Panc1 (cell line): ENCODE data around the gene PCBP4. TPM values are rescaled to one million over a fixed set of nuclear protein-coding genes. Genes with fewer than 3 reads are reported as not detected.

Experiments used
- ATAC-seq: fragments of 200-7000 bp; cut with Tn5 transposase; 2 replicates; pipeline ENCODE4 v1.9.1; 2020; ENCODE audit warnings: mild to moderate bottlenecking, moderate library complexity
- BruUV-seq: library from RNA; stranded (reverse); fragments of 400-500 nt; replicated peaks from 2 replicates; lab custom pipeline; 2021; lab: Mats Ljungman, UMichigan
- CTCF ChIA-PET: fragments of 300-600 bp; sonication (Branson Sonifier 250); formaldehyde crosslinking; loops from one replicate; lab custom pipeline; 2022; ENCODE audit warnings: antibody characterized with exemption; lab: Charles Lee
- POLR2A ChIA-PET: fragments of 300-600 bp; sonication (Branson Sonifier 250); formaldehyde crosslinking; loops from one replicate; lab custom pipeline; 2022; ENCODE audit warnings: antibody characterized with exemption; lab: Charles Lee
- DNase-seq: peaks from one replicate; pipeline ENCODE4 v3.0.0-alpha.2; 2010; ENCODE audit warnings: low read depth, low spot score
- H3K27ac ChIP-seq: 2 replicates; pipeline ENCODE4 v1.5.1; 2011; ENCODE audit warnings: mild to moderate bottlenecking, low read length, inconsistent platforms
- H3K27me3 ChIP-seq: fragments of 200-500 bp; sonication (Bioruptor generic); 2 replicates; pipeline ENCODE4 v1.6.0; 2014; ENCODE audit warnings: low read length, inconsistent platforms; ENCODE audit not compliant: control insufficient read depth, insufficient read depth
- H3K36me3 ChIP-seq: fragments of 200-500 bp; sonication (Bioruptor generic); 2 replicates; pipeline ENCODE4 v1.5.1; 2014; ENCODE audit warnings: inconsistent platforms, mild to moderate bottlenecking, low read length, moderate library complexity; ENCODE audit not compliant: control insufficient read depth, insufficient read depth
- H3K4me1 ChIP-seq: 2 replicates; pipeline ENCODE4 v1.5.1; 2011; ENCODE audit warnings: inconsistent platforms, mild to moderate bottlenecking, low read length, moderate library complexity; ENCODE audit not compliant: control insufficient read depth, insufficient read depth
- H3K4me3 ChIP-seq, 2 experiments: 2 replicates each; pipeline ENCODE4 v1.5.1; 2011 to 2012; ENCODE audit warnings: low read depth in 2 of 2, low read length in 2 of 2, mild to moderate bottlenecking in 2 of 2, inconsistent platforms in 1 of 2, moderate library complexity in 1 of 2
- H3K9me3 ChIP-seq: fragments of 200-500 bp; sonication (Bioruptor generic); 2 replicates; pipeline ENCODE4 v1.5.1; 2014; ENCODE audit warnings: low read depth, mild to moderate bottlenecking, inconsistent platforms, low read length, moderate library complexity; ENCODE audit not compliant: control insufficient read depth, insufficient read depth
- CTCF ChIP-seq: fragments of 450-650 bp; IDR thresholded peaks from 2 replicates; pipeline ENCODE4 v1.5.1; 2017; ENCODE audit warnings: mild to moderate bottlenecking
- POLR2AphosphoS5 ChIP-seq: IDR thresholded peaks from 2 replicates; pipeline ENCODE4 v1.6.1; 2012; ENCODE audit warnings: mild to moderate bottlenecking, low read depth, low read length, moderate library complexity
- REST ChIP-seq, 2 experiments: IDR thresholded peaks; 2 replicates each; pipeline ENCODE4 v1.6.1; 2011 to 2012; ENCODE audit warnings: low read depth in 2 of 2, control low read depth in 1 of 2, low read length in 1 of 2, mild to moderate bottlenecking in 1 of 2, moderate library complexity in 1 of 2; ENCODE audit not compliant: insufficient read depth in 1 of 2
- SIN3A ChIP-seq: IDR thresholded peaks from 2 replicates; pipeline ENCODE4 v1.6.1; 2012; ENCODE audit warnings: low read depth, mild to moderate bottlenecking, low read length, moderate library complexity, borderline replicate concordance; ENCODE audit not compliant: insufficient read depth
- TCF7L2 ChIP-seq: IDR thresholded peaks from 2 replicates; pipeline ENCODE4 v1.6.1; 2011; ENCODE audit warnings: mild to moderate bottlenecking, low read depth, low read length, inconsistent platforms
- in situ Hi-C: cut with HindIII; loops from 2 replicates; pipeline ENCODE4 v1.10.0; 2016; ENCODE audit warnings: low sequenced_read_pairs, low pct_unique_long_range_greater_than_20kb
- intact Hi-C: fragments of 100-400 bp; cut with micrococcal nuclease; formaldehyde crosslinking; loops from one replicate; pipeline ENCODE4 v1.10.0; 2022; ENCODE audit not compliant: unreplicated experiment
- total RNA-seq: library from RNA; stranded (reverse); gene quantifications from one replicate; pipeline ENCODE4 v1.2.1, GENCODE V29; 2021; ENCODE audit not compliant: unreplicated experiment

PCBP4 gene
- total RNA-seq, 1 experiment from 2014 or later, result 58.0 TPM

- TF ChIP-seq REST (IDR thresholded peaks at IDR 0.05; ENCODE audit: insufficient read depth in 1 of 2, low read depth in 2 of 2, low read length in 1 of 2) (no peak), SIN3A (no peak), TCF7L2 (no peak), CTCF (no peak), POLR2AphosphoS5 (no peak)
- intact Hi-C loops (no loop called here), in situ Hi-C loops (no loop called here)
Measured at GRCh38 chr3:52015438-52016228, 48.4 kb upstream of the PCBP4 start.

DNA sequence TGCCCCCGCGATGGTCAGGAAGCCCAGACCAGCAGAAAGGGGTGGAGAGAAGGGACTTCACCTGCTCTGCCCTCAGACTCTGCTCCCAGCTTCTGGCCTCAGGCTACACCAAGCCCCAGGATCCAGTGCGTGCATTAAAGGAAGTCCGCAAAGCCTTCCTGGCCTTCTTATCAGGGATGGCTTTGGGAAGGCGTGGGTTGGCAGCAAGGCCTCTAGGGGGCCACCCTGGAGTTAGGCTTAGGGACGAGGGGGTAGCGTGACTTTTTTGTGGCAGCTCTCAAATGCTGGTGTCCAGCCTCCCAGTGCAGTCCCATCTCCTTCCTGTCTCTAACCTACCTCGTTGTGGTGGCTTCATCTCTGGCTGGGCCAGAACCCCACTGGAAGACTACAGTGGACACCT, 47.4 kb upstream of the PCBP4 start:
- no peaks in the 10 kb centered on the region for H3K4me1 ChIP-seq
- in situ Hi-C loops, result no loop called here
- intact Hi-C loops, result no loop called here
- ChIA-PET POLR2A (no interaction called here), CTCF (interaction anchor here (1.1 kb wide), 1 partner anchor 26 kb away, joined by 3 read pairs; no protein-coding TSS in a partner anchor)
- no peak overlapping the region for H3K27ac ChIP-seq
- TF ChIP-seq TCF7L2, result no peak
- TF ChIP-seq REST (IDR thresholded peaks at IDR 0.05; ENCODE audit: insufficient read depth in 1 of 2, low read depth in 2 of 2, low read length in 1 of 2), result no peak
- TF ChIP-seq CTCF, result no peak
- no peak for TF ChIP-seq POLR2AphosphoS5
- TF ChIP-seq SIN3A, result no peak
- H3K4me3 ChIP-seq, result no peak overlapping the region
- no peaks in the 10 kb centered on the region for H3K27me3 ChIP-seq
- ATAC-seq (no peak), DNase-seq (no peak)
- no peaks in the 10 kb centered on the region for H3K36me3 ChIP-seq
- H3K9me3 ChIP-seq, result no peaks in the 10 kb centered on the region
- BruUV-seq, result no TSS peak

More at GRCh38 chr3:52015438-52016228, 48.4 kb upstream of the PCBP4 start:
- ATAC-seq (no peak), DNase-seq (no peak)
- Histone ChIP-seq H3K4me3 (no peak overlapping the region), H3K27ac (no peak overlapping the region), H3K4me1 (no peaks in the 10 kb centered on the region), H3K27me3 (no peaks in the 10 kb centered on the region), H3K9me3 (no peaks in the 10 kb centered on the region), H3K36me3 (no peaks in the 10 kb centered on the region)
- POLR2A ChIA-PET, result interaction anchor here (0.6 kb wide), 1 partner anchor 102 kb away, joined by 4 read pairs; no protein-coding TSS in a partner anchor
- CTCF ChIA-PET, result no interaction called here
- no TSS peak for BruUV-seq
